Karpas-422 (cell line): ENCODE results near the gene ITGA11. TPM values are rescaled to one million over a fixed set of nuclear protein-coding genes. Genes with fewer than 3 reads are reported as not detected.

Experiments
- DNase-seq: peaks from one replicate; pipeline ENCODE4 v3.0.0-alpha.2; 2015
- H2AFZ ChIP-seq: fragments of 200-600 bp; sonication (generic); 2 replicates; pipeline ENCODE4 v1.6.1; 2014; ENCODE audit warnings: antibody characterized with exemption, low read length, mixed read lengths
- H3K27ac ChIP-seq: fragments of 200-600 bp; sonication (generic); 2 replicates; pipeline ENCODE4 v1.5.1; 2014; ENCODE audit warnings: mild to moderate bottlenecking, low read length, moderate library complexity
- H3K27me3 ChIP-seq: fragments of 200-600 bp; sonication (generic); 2 replicates; pipeline ENCODE4 v1.6.1; 2014; ENCODE audit warnings: low read length, mixed read lengths
- H3K36me3 ChIP-seq: fragments of 200-600 bp; sonication (generic); 2 replicates; pipeline ENCODE4 v1.6.1; 2014; ENCODE audit warnings: low read length, mixed read lengths; ENCODE audit not compliant: insufficient read depth
- H3K4me1 ChIP-seq: fragments of 200-600 bp; sonication (generic); 2 replicates; pipeline ENCODE4 v1.6.1; 2014; ENCODE audit warnings: mild to moderate bottlenecking, low read length, mixed read lengths
- H3K4me2 ChIP-seq: fragments of 200-600 bp; sonication (generic); 2 replicates; pipeline ENCODE4 v1.6.1; 2014; ENCODE audit warnings: low read length, low read depth, mild to moderate bottlenecking; ENCODE audit not compliant: poor library complexity, severe bottlenecking
- H3K4me3 ChIP-seq: fragments of 200-600 bp; sonication (generic); 2 replicates; pipeline ENCODE4 v1.5.1; 2014; ENCODE audit warnings: mild to moderate bottlenecking, antibody characterized with exemption, low read length, mixed read lengths
- H3K79me2 ChIP-seq: fragments of 200-600 bp; sonication (generic); 2 replicates; pipeline ENCODE4 v1.6.1; 2014; ENCODE audit warnings: mild to moderate bottlenecking, low read length, mixed read lengths
- H3K9ac ChIP-seq: fragments of 200-600 bp; sonication (generic); 2 replicates; pipeline ENCODE4 v1.6.0; 2014; ENCODE audit warnings: low read length
- H3K9me2 ChIP-seq: fragments of 200-600 bp; sonication (generic), shearing (Covaris generic); replicated peaks from 2 replicates; pipeline ENCODE4 v1.6.0; 2014; ENCODE audit warnings: mild to moderate bottlenecking, low read length, moderate library complexity; ENCODE audit not compliant: insufficient read depth
- H3K9me3 ChIP-seq: fragments of 300-700, 200-600 bp; sonication (generic); 2 replicates; pipeline ENCODE4 v1.6.1; 2014; ENCODE audit warnings: low read length, mixed read lengths
- H4K20me1 ChIP-seq: fragments of 200-600 bp; sonication (generic); 2 replicates; pipeline ENCODE4 v1.6.1; 2014; ENCODE audit warnings: mild to moderate bottlenecking, antibody characterized with exemption, low read length, low read depth; ENCODE audit not compliant: insufficient read depth
- total RNA-seq: library from RNA; depleted of rRNA; stranded (reverse); fragments of >200 nt; shearing (Covaris generic); gene quantifications from 2 replicates; pipeline ENCODE4 v1.2.3, GENCODE V29; 2014; ENCODE audit warnings: low replicate concordance

ITGA11 gene
- total RNA-seq, 1 experiment from 2014 or later: not detected

DNA sequence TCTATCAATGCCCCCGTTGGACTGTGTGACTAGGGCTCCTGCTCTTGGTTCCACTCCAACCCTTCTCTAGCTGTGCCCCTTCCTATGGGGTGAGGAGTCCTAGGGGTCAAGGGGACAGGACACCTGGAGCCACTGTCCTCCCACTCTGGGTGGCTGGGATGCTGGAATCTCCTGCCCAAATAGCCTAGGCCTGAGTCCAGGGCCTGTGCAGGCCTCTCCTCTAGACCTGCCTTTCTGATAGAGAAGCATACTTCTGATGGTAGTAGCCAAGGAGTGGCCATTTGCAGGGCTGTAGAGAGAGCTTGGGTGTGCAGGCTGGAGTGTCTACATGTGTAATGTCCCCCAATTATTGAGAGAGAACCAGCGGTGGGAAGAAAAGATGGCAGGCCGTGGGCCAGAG lies 54.2 kb downstream of the ITGA11 start:
- Histone ChIP-seq H3K27me3 (0 out of 2 replicates have a peak, but pooled peaks cover 2% of the 10 kb centered on the region), H3K79me2 (no peaks in the 10 kb centered on the region), H3K9ac (no peak overlapping the region), H3K4me2 (no peak overlapping the region), H3K9me2 (no peaks in the 10 kb centered on the region), H3K27ac (no peak overlapping the region), H3K4me1 (no peaks in the 10 kb centered on the region), H4K20me1 (no peaks in the 10 kb centered on the region), H3K4me3 (no peak overlapping the region), H3K9me3 (no peaks in the 10 kb centered on the region), H3K36me3 (no peaks in the 10 kb centered on the region), H2AFZ (no peak overlapping the region)
- no peak for DNase-seq

GRCh38 chr15:68376447-68377060 lies 55.4 kb downstream of the ITGA11 start:
- no peaks in the 10 kb centered on the region for H3K9me2 ChIP-seq
- no peaks in the 10 kb centered on the region for H3K4me1 ChIP-seq
- H3K4me2 ChIP-seq: no peak overlapping the region
- H2AFZ ChIP-seq: no peak overlapping the region
- H3K9me3 ChIP-seq: no peaks in the 10 kb centered on the region
- H3K27me3 ChIP-seq: no peaks in the 10 kb centered on the region
- no peaks in the 10 kb centered on the region for H4K20me1 ChIP-seq
- no peak overlapping the region for H3K27ac ChIP-seq
- DNase-seq: peak; percentile 9
- no peaks in the 10 kb centered on the region for H3K79me2 ChIP-seq
- H3K4me3 ChIP-seq: no peak overlapping the region
- no peak overlapping the region for H3K9ac ChIP-seq
- H3K36me3 ChIP-seq: no peaks in the 10 kb centered on the region

GRCh38 chr15:68375716-68376220 lies 56.2 kb downstream of the ITGA11 start:
- no peak overlapping the region for H3K4me3 ChIP-seq
- H3K9me2 ChIP-seq: no peaks in the 10 kb centered on the region
- no peaks in the 10 kb centered on the region for H3K9me3 ChIP-seq
- H3K79me2 ChIP-seq: no peaks in the 10 kb centered on the region
- peak; percentile 31 for DNase-seq
- H3K4me2 ChIP-seq: no peak overlapping the region
- no peak overlapping the region for H2AFZ ChIP-seq
- no peaks in the 10 kb centered on the region for H3K27me3 ChIP-seq
- H4K20me1 ChIP-seq: no peaks in the 10 kb centered on the region
- no peak overlapping the region for H3K9ac ChIP-seq
- no peaks in the 10 kb centered on the region for H3K36me3 ChIP-seq
- H3K4me1 ChIP-seq: peaks cover 5% of the 10 kb centered on the region
- H3K27ac ChIP-seq: no peak overlapping the region

DNA sequence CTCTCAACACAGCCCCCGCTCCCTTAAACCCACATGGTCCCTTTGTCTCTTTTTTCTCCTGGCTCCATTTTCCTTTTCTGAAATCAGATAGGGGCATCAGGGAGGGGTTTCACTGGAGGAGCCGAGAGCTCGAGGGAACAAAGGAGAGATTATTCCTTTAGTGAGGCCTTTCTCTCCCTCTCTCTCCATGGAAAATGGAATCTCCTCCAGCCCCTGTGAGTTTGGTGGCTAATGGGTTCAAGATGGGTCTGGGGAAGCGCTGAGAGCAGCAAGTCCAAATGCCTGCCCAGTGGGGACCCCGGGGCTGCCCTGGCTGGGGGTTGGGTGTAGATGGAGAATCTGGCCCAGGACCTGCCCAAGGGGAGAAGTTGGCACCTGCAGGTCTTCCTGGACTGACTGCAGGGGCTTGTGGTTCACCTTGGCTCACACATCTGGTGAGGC lies 56.8 kb downstream of the ITGA11 start:
- no peak overlapping the region for H2AFZ ChIP-seq
- H3K9me2 ChIP-seq: no peaks in the 10 kb centered on the region
- no peaks in the 10 kb centered on the region for H3K36me3 ChIP-seq
- H3K27me3 ChIP-seq: no peaks in the 10 kb centered on the region
- H4K20me1 ChIP-seq: no peaks in the 10 kb centered on the region
- H3K9ac ChIP-seq: no peak overlapping the region
- no peaks in the 10 kb centered on the region for H3K9me3 ChIP-seq
- no peaks in the 10 kb centered on the region for H3K79me2 ChIP-seq
- H3K27ac ChIP-seq: no peak overlapping the region
- no peak for DNase-seq
- H3K4me1 ChIP-seq: peaks cover 10% of the 10 kb centered on the region
- no peak overlapping the region for H3K4me3 ChIP-seq
- no peak overlapping the region for H3K4me2 ChIP-seq

DNA sequence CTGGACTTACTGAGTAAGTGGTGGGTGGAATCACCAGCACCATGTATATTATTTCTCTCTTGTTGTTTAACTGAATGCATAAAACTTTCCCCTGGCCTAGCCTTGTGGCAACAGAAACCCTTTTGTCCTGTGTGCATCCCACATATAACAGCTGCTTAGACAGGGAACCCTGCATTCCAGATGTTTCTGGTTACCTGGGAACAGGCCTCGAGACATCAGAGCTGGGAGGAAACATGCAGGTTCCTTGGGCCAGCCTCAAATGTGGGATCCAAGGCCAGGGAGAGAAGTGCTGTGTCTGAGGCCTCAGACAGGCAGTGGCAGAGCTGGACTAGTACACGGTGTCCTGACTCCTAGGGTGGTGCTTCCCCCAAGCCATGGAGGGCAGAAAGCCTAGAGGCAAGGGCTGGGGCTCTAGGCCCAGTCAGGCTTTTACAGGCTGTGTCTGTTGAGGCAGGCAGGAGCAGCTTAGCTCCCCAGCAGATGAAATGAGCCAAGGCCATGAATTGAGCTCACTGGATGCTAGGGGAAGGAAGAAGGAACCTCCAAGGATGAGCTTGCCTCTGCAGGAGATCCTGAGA lies 57.7 kb downstream of the ITGA11 start:
- peaks cover 10% of the 10 kb centered on the region for H3K4me1 ChIP-seq
- no peaks in the 10 kb centered on the region for H3K9me2 ChIP-seq
- no peaks in the 10 kb centered on the region for H4K20me1 ChIP-seq
- no peak overlapping the region for H3K9ac ChIP-seq
- DNase-seq: no peak
- no peak overlapping the region for H2AFZ ChIP-seq
- no peak overlapping the region for H3K4me3 ChIP-seq
- H3K4me2 ChIP-seq: no peak overlapping the region
- H3K36me3 ChIP-seq: no peaks in the 10 kb centered on the region
- no peak overlapping the region for H3K27ac ChIP-seq
- no peaks in the 10 kb centered on the region for H3K9me3 ChIP-seq
- no peaks in the 10 kb centered on the region for H3K27me3 ChIP-seq
- no peaks in the 10 kb centered on the region for H3K79me2 ChIP-seq

DNA sequence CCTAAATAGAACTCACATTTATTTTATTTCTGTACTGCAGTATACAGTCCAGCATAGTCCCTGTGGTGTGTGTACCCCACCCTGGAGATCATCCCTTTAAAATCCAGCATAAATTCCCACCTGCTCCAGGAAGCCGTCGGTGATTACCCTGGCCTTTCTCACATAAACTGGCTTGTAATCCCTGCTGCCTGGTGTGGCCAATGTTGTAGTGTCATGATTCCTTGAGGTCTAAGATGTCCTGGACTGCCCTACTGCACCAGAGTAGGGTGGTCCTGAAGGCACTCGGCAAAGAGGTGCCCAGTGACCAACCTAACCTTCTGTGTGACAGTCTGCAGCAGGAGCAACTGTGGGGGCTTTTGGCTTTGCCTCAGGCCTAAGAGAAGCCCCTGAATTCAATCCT lies 58.9 kb downstream of the ITGA11 start:
- H3K79me2 ChIP-seq: no peaks in the 10 kb centered on the region
- H3K27me3 ChIP-seq: no peaks in the 10 kb centered on the region
- no peak overlapping the region for H3K4me2 ChIP-seq
- no peak overlapping the region for H3K9ac ChIP-seq
- peaks cover 10% of the 10 kb centered on the region for H3K4me1 ChIP-seq
- no peak for DNase-seq
- no peaks in the 10 kb centered on the region for H3K36me3 ChIP-seq
- no peak overlapping the region for H3K4me3 ChIP-seq
- H3K9me2 ChIP-seq: no peaks in the 10 kb centered on the region
- no peak overlapping the region for H2AFZ ChIP-seq
- no peaks in the 10 kb centered on the region for H4K20me1 ChIP-seq
- no peaks in the 10 kb centered on the region for H3K9me3 ChIP-seq
- no peak overlapping the region for H3K27ac ChIP-seq

DNA sequence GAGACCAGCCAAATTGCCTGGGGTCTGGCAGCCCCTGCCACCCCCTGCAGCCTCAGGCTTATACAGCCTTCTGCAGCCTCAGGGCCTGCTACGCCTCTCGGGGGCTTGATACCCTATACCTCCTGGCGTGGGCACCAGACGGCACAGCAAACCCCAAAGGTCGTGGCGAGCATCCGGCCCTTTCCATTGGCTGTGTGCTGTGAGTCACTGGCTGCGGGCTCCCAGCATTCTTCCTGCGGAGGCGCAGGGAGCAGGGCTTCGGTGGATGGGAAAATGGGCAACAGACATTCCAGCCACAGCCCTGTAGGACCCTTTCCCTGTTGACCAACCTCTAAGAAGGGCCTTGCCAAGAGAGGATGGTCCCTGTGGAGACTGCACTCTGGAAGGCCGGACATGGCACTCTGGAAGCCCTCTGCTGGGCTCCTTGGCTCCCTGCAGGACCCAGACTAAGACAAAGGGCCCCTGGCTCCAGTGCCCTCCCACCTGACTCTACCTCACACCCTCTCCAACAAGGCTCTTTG lies 59.6 kb downstream of the ITGA11 start:
- Histone ChIP-seq H4K20me1 (no peaks in the 10 kb centered on the region), H3K36me3 (no peaks in the 10 kb centered on the region), H3K79me2 (no peaks in the 10 kb centered on the region)

DNA sequence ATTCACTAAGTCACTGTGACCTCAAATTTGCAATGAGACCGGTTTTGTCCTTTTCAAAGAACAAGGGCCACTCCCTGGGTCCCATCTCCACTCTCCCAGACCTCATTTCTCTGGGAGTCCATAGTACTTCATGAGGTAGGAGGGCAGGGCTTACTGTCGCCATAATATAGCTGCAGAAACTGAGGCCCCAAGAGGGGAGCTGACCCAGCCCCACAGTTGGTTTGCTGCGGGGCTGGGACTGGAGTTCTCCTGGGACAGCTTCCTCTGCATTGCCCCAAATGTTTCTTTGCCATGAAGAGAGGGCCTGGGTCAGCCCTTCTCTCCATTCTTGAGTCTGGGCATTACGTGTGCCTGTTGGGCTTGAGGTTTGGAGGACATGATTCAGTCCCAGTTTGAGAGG lies 60.1 kb downstream of the ITGA11 start:
- no peak overlapping the region for H3K4me3 ChIP-seq
- H4K20me1 ChIP-seq: no peaks in the 10 kb centered on the region
- no peak overlapping the region for H3K9ac ChIP-seq
- H3K9me3 ChIP-seq: no peaks in the 10 kb centered on the region
- H3K27ac ChIP-seq: no peak overlapping the region
- no peak overlapping the region for H3K4me2 ChIP-seq
- H2AFZ ChIP-seq: no peak overlapping the region
- no peaks in the 10 kb centered on the region for H3K79me2 ChIP-seq
- DNase-seq: no peak
- H3K4me1 ChIP-seq: peaks cover 10% of the 10 kb centered on the region
- H3K9me2 ChIP-seq: no peaks in the 10 kb centered on the region
- H3K27me3 ChIP-seq: no peaks in the 10 kb centered on the region
- H3K36me3 ChIP-seq: no peaks in the 10 kb centered on the region

More for the DNA sequence above, 59.6 kb downstream of the ITGA11 start:
- Histone ChIP-seq H2AFZ (no peak overlapping the region), H3K9me3 (no peaks in the 10 kb centered on the region), H3K4me2 (no peak overlapping the region), H3K9ac (no peak overlapping the region), H3K4me3 (no peak overlapping the region), H3K27me3 (no peaks in the 10 kb centered on the region), H3K27ac (no peak overlapping the region), H3K4me1 (peaks cover 10% of the 10 kb centered on the region), H3K9me2 (no peaks in the 10 kb centered on the region)
- DNase-seq: no peak
